ENCODE results near the gene CDK6.

The CDK6 gene

DNA sequence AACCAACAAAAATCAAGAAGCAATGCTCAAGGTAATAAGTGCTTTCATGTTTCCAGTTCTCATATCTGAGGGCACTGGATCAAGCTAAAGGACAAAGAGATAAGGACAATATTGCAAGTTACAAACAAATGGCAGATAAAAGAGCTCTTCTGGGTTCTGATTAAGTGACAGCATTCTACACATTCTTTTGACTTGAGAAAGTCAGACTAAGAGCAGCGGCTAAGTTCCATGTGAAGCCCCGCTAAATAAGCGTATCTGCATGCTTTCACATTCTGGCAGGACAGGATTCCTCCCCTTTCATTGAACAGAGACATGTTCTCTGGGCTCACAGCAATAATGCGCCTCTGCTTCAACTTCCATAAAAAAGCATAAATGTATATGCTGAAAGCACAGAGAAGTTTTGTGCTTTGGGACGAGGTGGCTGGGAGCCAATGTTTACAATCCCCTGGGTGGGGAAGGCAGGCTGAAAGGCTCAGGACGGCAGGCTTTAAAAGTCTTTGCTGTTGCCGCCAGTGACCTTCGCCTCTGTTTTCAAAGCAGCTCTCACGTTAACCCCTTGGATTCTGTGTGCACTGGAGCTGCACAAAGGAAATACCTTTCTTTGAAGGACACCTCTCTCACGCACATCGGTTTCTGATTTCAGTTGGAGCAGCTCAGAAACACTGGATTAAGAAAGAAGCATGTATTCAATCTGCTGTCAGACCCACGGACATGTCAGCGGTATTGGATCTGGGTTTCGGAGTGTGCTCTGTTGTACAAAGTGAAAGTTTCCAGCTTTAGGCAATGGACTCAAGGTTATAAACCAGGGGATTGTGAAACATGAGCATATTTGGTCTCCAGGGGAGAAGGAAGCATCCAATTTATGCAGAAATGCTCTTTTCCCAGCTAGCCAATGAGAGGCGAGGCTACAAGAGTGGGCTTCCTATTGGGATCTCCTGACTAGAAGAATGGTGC lies 140.8 kb downstream of the CDK6 start:
- DNase-seq (ENCODE audit: low spot score in 2 of 2) (no peak), ATAC-seq (ENCODE audit: low read depth) (no peak)
- Mint-ChIP-seq H3K4me3 (no peak overlapping the region), H3K36me3 (no peaks in the 10 kb centered on the region), H3K27ac (no peak overlapping the region), H3K27me3 (no peaks in the 10 kb centered on the region), H3K9me3 (no peaks in the 10 kb centered on the region), H3K4me1 (no peaks in the 10 kb centered on the region)

DNA sequence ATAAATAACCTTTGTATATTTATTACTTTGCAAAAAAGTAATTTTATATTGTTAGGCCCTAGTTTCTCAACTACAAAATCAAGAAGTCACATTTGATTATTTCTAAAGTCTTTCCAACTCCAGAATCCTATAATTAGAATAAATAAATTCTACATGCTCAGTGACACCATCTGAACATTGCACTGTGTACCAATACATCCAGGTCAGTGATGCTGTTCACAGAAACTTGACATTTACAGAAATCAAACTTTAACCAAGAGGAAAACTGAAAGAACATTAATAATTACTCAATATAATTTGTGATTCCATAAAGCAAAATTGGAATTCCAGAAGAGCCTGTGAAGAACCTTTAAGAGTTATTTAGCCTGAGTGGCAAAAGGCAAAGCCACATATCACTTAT lies 142.2 kb downstream of the CDK6 start:
- no peak overlapping the region for H3K4me3 Mint-ChIP-seq
- H3K9me3 Mint-ChIP-seq = no peaks in the 10 kb centered on the region
- no peak for DNase-seq (ENCODE audit: low spot score in 2 of 2)
- H3K36me3 Mint-ChIP-seq = no peaks in the 10 kb centered on the region
- H3K4me1 Mint-ChIP-seq = no peaks in the 10 kb centered on the region
- H3K27me3 Mint-ChIP-seq = no peaks in the 10 kb centered on the region
- no peak for ATAC-seq (ENCODE audit: low read depth)
- H3K27ac Mint-ChIP-seq = no peak overlapping the region

DNA sequence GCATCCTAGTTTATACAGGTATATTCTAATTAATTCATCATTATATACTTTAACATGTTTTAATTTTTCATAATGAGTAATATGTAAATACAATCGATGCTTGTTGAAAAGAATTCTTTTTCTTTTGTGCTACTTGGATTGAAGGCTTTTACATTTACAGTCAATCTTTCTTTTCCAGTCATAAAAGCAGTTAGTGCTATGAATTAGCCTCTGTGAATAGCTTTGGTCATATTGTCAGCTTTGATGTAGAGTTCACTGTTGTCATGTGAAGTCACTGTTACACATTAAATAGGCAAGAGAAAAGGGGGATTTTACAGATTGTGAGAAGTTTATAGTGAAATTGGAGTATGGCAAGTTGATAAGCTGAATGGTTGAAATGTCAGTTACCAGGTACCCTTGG lies 142.9 kb downstream of the CDK6 start:
- Mint-ChIP-seq H3K27me3 (no peaks in the 10 kb centered on the region), H3K27ac (no peak overlapping the region), H3K9me3 (no peaks in the 10 kb centered on the region), H3K4me1 (no peaks in the 10 kb centered on the region), H3K36me3 (no peaks in the 10 kb centered on the region), H3K4me3 (no peak overlapping the region)
- DNase-seq (ENCODE audit: low spot score in 2 of 2) = no peak
- ATAC-seq (ENCODE audit: low read depth) = no peak

DNA sequence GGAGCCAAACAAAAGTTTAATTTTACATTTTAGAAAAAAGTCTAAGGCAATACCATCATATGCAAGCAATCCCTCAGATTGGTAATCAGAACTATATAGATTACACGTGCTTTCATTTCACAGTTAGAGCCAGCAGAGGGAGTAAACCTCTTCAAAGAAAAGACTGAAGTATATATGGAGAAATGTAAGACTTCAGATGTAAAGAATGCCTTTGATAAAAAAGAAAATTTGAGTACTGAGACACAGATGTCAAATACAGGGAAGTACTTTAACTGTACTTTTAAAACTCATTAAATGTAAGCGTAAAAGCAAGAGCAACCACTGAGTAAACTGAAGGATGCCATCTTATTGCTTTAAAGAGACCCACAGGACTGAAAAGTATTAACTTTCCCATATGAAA lies 144.8 kb downstream of the CDK6 start:
- Mint-ChIP-seq H3K27me3 (no peaks in the 10 kb centered on the region), H3K4me1 (no peaks in the 10 kb centered on the region), H3K4me3 (no peak overlapping the region), H3K36me3 (no peaks in the 10 kb centered on the region), H3K9me3 (no peaks in the 10 kb centered on the region), H3K27ac (no peak overlapping the region)
- DNase-seq (ENCODE audit: low spot score in 2 of 2) (peak in 1 of 2 donors; percentile 11), ATAC-seq (ENCODE audit: low read depth) (peak; percentile 74)

DNA sequence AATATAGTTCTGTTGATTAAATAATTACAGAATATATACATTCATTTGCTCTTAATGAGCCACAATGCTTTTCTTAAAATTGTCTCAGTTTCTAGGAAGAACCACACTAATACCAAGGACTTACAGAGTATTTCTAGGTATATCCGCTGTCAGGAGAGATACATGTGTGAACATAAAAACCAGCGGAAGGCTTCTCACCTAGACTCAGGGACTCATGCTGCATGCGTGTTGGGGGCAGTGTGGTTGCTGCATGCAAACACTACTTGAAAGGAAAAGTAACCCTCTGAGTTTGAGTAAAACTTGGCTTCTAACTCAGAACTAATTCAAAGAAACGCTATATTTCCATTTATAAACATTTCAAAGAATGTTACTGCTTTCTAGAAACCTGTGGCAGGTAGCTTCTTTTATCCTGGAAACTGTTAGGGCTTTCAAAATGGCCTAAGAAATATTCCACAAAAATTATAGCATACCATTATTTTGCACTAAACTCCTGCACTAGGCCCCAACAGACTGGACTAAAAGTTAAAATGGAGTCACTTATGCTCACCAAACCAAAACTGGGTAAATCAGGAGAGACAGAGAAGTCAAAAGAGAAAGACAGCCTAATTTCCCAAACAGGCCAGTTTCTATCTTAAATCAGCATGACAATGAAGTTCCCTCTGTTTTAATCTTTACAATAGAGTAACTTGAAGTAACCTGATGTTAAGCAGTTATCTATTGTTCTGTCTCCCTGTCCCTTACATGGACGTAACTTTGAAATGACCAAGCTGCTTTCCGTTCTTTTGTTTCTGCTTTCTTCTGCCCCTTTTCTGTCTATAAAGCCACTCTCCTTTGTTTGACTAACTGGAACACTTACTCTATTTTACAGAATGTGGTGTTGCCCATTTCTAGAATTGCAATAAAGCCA lies 151.0 kb downstream of the CDK6 start:
- H3K27ac Mint-ChIP-seq = no peak overlapping the region
- H3K4me3 Mint-ChIP-seq = no peak overlapping the region
- ATAC-seq (ENCODE audit: low read depth) (no peak), DNase-seq (ENCODE audit: low spot score in 2 of 2) (no peak)
- H3K9me3 Mint-ChIP-seq = no peaks in the 10 kb centered on the region
- H3K4me1 Mint-ChIP-seq = no peaks in the 10 kb centered on the region
- no peaks in the 10 kb centered on the region for H3K27me3 Mint-ChIP-seq
- no peaks in the 10 kb centered on the region for H3K36me3 Mint-ChIP-seq

DNA sequence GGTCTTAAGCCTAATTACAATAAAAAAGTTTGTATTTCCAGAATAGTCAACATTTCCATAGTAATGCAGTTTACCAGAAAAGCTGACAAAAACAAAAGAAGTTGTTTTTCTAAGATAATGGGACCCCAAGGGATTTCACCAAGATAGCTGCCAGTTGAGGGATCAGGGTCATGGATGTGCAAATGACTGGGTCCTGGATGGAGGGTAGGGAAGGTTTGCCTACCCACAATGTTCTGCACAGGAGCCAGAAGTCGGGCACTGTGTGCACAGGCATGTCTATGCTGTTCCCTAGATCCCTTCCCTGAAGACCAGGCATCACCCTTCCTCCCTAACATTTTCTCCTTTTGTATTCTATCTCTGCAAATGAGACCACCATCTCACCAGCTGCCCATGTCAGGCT lies 152.1 kb downstream of the CDK6 start:
- H3K9me3 Mint-ChIP-seq = no peaks in the 10 kb centered on the region
- no peaks in the 10 kb centered on the region for H3K27me3 Mint-ChIP-seq
- H3K36me3 Mint-ChIP-seq = no peaks in the 10 kb centered on the region
- H3K4me3 Mint-ChIP-seq = no peak overlapping the region
- H3K4me1 Mint-ChIP-seq = no peaks in the 10 kb centered on the region
- ATAC-seq (ENCODE audit: low read depth) (no peak), DNase-seq (ENCODE audit: low spot score in 2 of 2) (no peak)
- H3K27ac Mint-ChIP-seq = no peak overlapping the region

DNA sequence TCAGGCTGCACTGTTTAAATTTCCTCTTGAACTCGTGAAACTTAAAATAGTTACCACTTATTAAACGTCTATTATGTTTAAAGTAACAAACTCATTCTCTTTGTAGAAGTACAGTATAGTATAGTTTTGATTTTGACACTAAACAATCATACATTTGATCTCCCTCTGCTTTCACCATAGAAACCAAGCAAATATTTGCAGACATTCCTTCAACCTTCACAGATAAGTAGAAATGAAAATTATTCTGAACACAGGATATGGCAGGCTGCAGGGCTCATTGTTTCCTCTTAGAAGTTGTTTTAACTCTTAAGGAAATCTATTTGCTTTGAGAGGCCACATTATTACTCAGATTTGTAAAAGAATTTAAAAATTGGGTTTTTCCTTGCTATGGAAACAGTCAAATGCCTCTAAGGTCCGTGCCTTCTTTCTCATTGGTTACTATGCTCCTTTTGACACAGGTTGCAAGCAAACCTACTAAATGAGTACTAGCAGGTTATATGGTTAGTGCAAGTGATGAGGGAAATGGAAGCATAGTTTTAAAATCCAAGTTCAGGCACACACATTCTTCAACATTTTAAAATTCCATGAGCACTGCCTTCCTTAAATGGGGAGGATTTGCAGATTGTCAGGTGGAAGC lies 153.4 kb downstream of the CDK6 start:
- H3K36me3 Mint-ChIP-seq = no peaks in the 10 kb centered on the region
- no peak for ATAC-seq (ENCODE audit: low read depth)
- H3K27ac Mint-ChIP-seq = no peak overlapping the region
- H3K4me3 Mint-ChIP-seq = no peak overlapping the region
- DNase-seq (ENCODE audit: low spot score in 2 of 2) = no peak
- H3K27me3 Mint-ChIP-seq = no peaks in the 10 kb centered on the region
- H3K4me1 Mint-ChIP-seq = no peaks in the 10 kb centered on the region
- no peaks in the 10 kb centered on the region for H3K9me3 Mint-ChIP-seq

DNA sequence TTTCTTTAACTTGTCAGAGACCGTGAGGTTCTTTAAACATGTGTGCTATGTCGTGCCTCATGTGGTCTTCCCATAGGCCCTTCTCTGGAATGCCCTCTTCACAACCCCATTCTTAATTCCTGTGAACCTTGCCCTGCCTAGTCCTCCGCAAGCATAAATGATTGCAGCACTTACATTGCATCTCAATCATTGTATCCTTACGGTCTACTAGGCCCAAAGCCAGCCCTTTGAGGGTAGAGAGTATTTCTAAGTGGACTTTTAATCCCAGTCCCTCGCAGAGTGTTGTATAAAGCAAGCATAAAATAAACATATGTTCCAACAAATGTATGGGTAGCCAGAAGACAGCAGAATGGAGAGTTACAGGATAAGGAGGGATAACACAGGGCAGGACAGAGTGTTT lies 154.0 kb downstream of the CDK6 start:
- no peak overlapping the region for H3K27ac Mint-ChIP-seq

DNA sequence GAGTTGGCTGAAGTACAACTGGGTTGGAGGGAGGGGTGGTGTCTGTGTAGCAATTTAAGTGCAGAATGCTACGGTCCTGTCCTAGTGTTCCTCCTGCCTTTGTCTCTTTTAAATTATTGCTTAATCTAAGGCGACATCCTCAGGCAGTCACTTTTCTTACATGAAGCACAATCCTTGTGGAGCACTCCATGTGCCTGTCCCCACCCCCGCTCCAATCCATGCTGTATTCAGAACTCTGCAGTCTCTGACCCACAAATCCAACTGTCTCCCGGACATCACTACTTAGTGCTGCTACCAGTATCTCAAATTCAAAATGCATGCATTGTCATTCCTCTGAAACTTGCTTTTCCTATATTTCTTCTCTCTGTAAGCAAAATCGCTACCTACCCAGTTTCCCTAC lies 154.7 kb downstream of the CDK6 start:
- Mint-ChIP-seq H3K9me3 (no peaks in the 10 kb centered on the region), H3K27me3 (no peaks in the 10 kb centered on the region), H3K4me1 (no peaks in the 10 kb centered on the region), H3K36me3 (no peaks in the 10 kb centered on the region), H3K4me3 (no peak overlapping the region), H3K27ac (no peak overlapping the region)
- ATAC-seq (ENCODE audit: low read depth) (no peak), DNase-seq (ENCODE audit: low spot score in 2 of 2) (no peak)

More for the DNA sequence above, 154.0 kb downstream of the CDK6 start:
- DNase-seq (ENCODE audit: low spot score in 2 of 2) (no peak), ATAC-seq (ENCODE audit: low read depth) (no peak)
- no peaks in the 10 kb centered on the region for H3K27me3 Mint-ChIP-seq
- H3K9me3 Mint-ChIP-seq = no peaks in the 10 kb centered on the region
- H3K4me1 Mint-ChIP-seq = no peaks in the 10 kb centered on the region
- H3K4me3 Mint-ChIP-seq = no peak overlapping the region
- no peaks in the 10 kb centered on the region for H3K36me3 Mint-ChIP-seq

DNA sequence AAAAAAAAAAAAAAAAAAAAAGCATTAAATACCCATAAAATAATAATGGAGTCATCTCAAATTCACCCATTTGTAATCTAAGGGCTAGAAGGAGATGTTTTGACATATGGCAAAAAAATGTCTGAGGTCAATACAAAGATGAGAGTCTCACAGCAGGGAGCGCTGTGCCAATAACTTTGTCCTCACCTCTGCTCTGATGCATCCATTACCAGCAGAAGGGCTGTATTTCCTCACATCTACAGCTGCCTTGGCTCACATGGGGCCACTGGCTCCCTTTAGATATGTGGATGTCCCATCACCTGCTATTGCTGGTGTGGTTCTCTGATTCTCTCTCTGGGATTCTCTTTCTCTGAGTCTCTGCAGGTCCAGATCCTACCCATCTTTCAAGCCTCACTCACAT lies 155.9 kb downstream of the CDK6 start:
- Mint-ChIP-seq H3K4me3 (no peak overlapping the region), H3K4me1 (no peaks in the 10 kb centered on the region), H3K36me3 (no peaks in the 10 kb centered on the region), H3K27ac (no peak overlapping the region), H3K27me3 (no peaks in the 10 kb centered on the region), H3K9me3 (no peaks in the 10 kb centered on the region)
- DNase-seq (ENCODE audit: low spot score in 2 of 2) (no peak), ATAC-seq (ENCODE audit: low read depth) (no peak)

DNA sequence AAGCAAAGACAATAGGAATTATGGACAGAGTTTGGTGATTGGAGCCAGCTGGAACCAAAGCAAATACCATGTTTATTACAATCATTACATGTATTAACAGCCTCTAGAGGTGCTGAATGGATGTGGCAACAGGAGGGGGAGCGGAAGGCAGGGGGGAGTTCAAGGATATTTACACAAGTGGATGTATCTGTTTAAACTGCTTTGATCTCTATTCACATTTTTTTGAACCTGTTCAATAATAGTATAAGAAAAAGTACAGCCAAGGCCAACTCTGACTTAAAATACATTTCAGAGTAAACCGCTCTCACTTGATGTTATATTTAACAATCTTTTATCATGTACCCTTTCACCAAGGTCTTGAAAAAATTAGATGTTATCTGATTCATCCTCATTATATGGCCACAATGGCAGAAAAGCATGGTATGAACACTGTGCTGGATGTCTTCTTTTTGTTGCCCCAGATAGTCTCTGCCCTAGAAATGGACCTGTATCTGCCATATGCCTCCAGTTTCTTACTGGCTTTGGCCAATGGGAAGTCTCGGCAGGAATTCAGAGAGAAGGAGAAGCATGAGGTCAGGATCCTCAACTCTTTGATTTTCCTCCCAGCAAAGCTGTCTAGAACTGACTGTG lies 158.0 kb downstream of the CDK6 start:
- Mint-ChIP-seq H3K27ac (no peak overlapping the region), H3K4me3 (no peak overlapping the region), H3K36me3 (peaks cover 2% of the 10 kb centered on the region), H3K9me3 (no peaks in the 10 kb centered on the region), H3K27me3 (no peaks in the 10 kb centered on the region), H3K4me1 (peaks cover 3% of the 10 kb centered on the region)
- DNase-seq (ENCODE audit: low spot score in 2 of 2) (no peak), ATAC-seq (ENCODE audit: low read depth) (no peak)

DNA sequence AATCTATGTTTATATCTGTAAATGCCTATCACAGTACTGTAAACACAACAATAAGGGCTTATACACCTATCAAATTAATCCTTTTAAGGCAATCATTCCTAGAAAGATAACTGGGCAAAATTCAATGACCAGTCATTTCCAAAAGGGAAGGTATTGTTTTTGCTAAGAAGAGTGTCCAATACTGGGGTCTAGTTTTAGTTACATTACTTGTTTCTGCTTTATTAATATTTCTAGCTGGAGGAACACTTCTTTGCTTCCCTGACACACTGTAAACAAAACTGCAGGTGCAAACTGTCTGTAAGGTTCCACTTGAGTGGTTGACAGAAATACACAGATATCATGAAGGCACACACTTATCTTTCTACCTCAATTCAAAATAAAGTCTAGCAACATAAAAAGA lies 162.0 kb downstream of the CDK6 start:
- H3K27ac Mint-ChIP-seq = peak overlapping the region; percentile 15
- H3K36me3 Mint-ChIP-seq = peaks cover 5% of the 10 kb centered on the region
- ATAC-seq (ENCODE audit: low read depth) (peak; percentile 70), DNase-seq (ENCODE audit: low spot score in 2 of 2) (no peak)
- no peaks in the 10 kb centered on the region for H3K27me3 Mint-ChIP-seq
- peaks cover 6% of the 10 kb centered on the region for H3K4me1 Mint-ChIP-seq
- H3K9me3 Mint-ChIP-seq = no peaks in the 10 kb centered on the region
- no peak overlapping the region for H3K4me3 Mint-ChIP-seq

DNA sequence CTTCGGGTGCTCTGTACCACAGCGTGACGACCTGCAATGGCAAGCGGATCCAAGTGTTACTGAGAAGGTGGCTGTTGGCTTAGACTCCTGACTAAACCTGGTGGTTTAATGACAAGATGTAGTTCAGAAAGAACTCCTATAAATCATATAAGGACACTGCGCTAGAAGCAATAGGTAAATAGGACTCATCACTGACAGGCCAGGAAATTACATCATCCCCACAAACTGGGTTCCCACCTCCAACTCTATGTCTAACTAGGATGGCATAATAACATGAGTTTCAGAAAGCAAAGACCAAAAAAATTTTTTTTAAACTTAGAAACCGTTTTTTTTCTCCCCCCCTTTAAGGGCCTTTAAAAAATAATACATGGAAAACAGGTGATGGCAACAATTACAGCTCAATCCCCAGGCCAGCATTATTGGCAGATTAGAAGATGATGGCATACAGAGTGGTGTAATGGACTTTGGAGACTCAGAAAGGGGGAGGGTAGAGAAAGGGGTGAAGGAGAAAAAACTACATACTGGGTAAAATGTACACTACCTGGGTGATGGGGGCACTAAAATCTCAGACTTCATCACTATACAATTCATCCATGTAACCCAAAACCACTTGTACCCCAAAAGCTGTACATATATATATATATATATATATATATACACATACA lies 164.7 kb downstream of the CDK6 start:
- no peak overlapping the region for H3K27ac Mint-ChIP-seq
- H3K4me3 Mint-ChIP-seq = no peak overlapping the region
- DNase-seq (ENCODE audit: low spot score in 2 of 2) (no peak), ATAC-seq (ENCODE audit: low read depth) (no peak)
- no peaks in the 10 kb centered on the region for H3K27me3 Mint-ChIP-seq
- peaks cover 5% of the 10 kb centered on the region for H3K36me3 Mint-ChIP-seq
- peaks cover 6% of the 10 kb centered on the region for H3K4me1 Mint-ChIP-seq
- no peaks in the 10 kb centered on the region for H3K9me3 Mint-ChIP-seq

All from memory B cell (primary cell).